ENCODE measurements around the gene RALGPS2.

RALGPS2 gene

DNA sequence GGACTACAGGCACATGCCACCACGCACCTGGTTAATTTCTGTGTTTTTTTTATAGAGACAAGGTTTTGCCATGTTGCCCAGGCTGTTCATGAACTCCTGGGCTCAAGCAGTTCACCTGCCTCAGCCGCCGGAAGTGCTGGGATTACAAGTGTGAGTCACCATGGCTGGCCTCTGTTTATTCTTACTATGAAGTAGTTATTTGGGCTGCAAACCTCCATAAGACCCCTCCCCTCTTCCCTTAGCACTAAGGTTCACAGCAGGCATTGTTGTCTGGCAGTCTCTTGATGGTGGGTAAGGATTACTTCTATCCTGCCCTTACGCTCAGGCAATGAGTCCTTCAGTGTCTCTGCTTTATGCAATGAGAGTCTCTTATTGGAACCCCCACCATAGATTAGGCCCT, 94.1 kb downstream of the RALGPS2 start:
- CTCF ChIA-PET, result no interaction called here
- no peak overlapping the region for H3K27ac ChIP-seq (ENCODE audit: extremely low read depth, low read depth, low read length)
- no peak overlapping the region for H3K4me3 ChIP-seq (ENCODE audit: low read depth, low read length)
- POLR2A ChIA-PET, result no interaction called here
- H3K36me3 ChIP-seq (ENCODE audit: control insufficient read depth in 2 of 2, insufficient read depth in 1 of 2, low read length in 2 of 2), result peaks cover 0 to 4% of the 10 kb centered on the region in 2 experiments; a peak in 1 of 3 replicates
- no peaks in the 10 kb centered on the region for H3K9me3 ChIP-seq (ENCODE audit: control insufficient read depth, insufficient read depth, low read depth, low read length)
- H3K4me1 ChIP-seq (ENCODE audit: control insufficient read depth, insufficient read depth, low read length), result no peaks in the 10 kb centered on the region; the same call in 1 of the 2 replicates
- TF ChIP-seq ZFP69B (tag by site-specific recombination; IDR thresholded peaks at IDR 0.05) (no peak), SETDB1 (IDR thresholded peaks at IDR 0.05; ENCODE audit: insufficient read length, low read length) (peak; percentile 31)

DNA sequence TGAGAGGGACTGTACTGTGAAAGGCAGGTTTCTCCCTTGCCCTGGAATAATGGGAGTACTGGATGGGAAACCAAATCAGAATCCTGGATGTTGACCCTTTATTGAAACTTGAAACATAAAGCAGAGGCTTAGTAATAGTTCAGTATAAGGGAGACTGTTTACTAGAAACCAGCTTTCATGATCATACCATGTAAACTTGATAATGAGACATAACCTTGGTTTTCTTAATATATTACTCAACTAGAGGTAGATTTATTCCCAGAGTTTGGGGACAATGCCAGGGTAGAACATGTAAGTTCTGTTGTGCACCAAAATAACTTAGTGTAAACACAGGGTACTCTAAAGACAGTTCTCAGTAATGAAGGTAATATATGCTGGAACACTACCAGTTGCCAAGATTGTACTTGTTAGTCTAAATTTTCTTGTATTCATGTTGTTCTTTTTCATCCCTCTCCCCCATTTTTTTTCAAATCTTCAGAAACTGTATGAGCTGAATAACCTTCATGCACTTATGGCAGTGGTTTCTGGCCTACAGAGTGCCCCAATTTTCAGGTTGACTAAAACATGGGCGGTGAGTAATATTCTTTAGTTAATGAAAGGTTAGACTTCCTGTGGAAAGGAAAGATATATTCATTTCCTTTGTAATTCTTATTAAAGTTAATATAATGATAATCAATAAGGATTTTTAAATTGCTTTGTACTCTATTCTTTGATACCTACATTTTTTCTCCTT, 96.3 kb downstream of the RALGPS2 start:
- ChIA-PET POLR2A (no interaction called here), CTCF (no interaction called here)
- Histone ChIP-seq H3K4me1 (ENCODE audit: control insufficient read depth, insufficient read depth, low read length) (no peaks in the 10 kb centered on the region; the same call in 1 of the 2 replicates), H3K27ac (ENCODE audit: extremely low read depth, low read depth, low read length) (no peak overlapping the region), H3K36me3 (ENCODE audit: control insufficient read depth in 2 of 2, insufficient read depth in 1 of 2, low read length in 2 of 2) (peaks cover 0 to 4% of the 10 kb centered on the region in 2 experiments; a peak in 1 of 3 replicates), H3K9me3 (ENCODE audit: control insufficient read depth, insufficient read depth, low read depth, low read length) (no peaks in the 10 kb centered on the region), H3K4me3 (ENCODE audit: low read depth, low read length) (no peak overlapping the region)
- TF ChIP-seq ZNF19 (tag by site-specific recombination; IDR thresholded peaks at IDR 0.05; ENCODE audit: low read depth) (no peak), ZNF837 (tag by site-specific recombination; IDR thresholded peaks at IDR 0.05) (no peak), ZXDB (tag by site-specific recombination; IDR thresholded peaks at IDR 0.05) (no peak), EGR2 (tag by site-specific recombination; IDR thresholded peaks at IDR 0.05; ENCODE audit: low read depth) (no peak), PRDM1 (tag by site-specific recombination; IDR thresholded peaks at IDR 0.05) (no peak), KLF8 (tag by site-specific recombination; IDR thresholded peaks at IDR 0.05) (no peak), ZNF274 (IDR thresholded peaks at IDR 0.05; ENCODE audit: low read length) (no peak), ZNF274 (tag by site-specific recombination; IDR thresholded peaks at IDR 0.05; ENCODE audit: borderline replicate concordance) (no peak), ZFP41 (tag by site-specific recombination; IDR thresholded peaks at IDR 0.05; ENCODE audit: borderline replicate concordance) (no peak)

DNA sequence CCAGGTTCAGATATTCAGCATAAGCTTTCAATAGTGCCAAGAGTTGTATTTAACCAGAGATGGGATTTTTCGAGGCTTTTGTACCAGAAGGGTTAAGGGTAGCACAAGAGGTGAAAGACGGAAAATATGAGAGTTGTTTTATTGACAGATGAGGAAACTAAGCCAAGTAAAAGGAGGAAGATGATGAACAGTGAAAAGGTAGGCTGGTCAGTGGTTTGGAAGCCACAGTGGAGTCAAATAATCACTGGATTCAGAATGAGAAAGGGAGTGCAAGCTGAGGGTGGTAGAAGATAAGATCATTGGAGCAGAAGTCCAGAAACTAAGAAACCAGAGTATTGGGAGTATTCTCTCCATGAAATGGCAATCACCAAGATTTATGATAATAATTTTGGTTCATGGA, 100.1 kb downstream of the RALGPS2 start:
- ChIA-PET POLR2A (no interaction called here), CTCF (no interaction called here)
- H3K4me1 ChIP-seq (ENCODE audit: control insufficient read depth, insufficient read depth, low read length), result no peaks in the 10 kb centered on the region
- TF ChIP-seq ZNF341 (tag by site-specific recombination; IDR thresholded peaks at IDR 0.05; ENCODE audit: low read depth) (no peak), ZNF23 (tag by site-specific recombination; IDR thresholded peaks at IDR 0.05; ENCODE audit: borderline replicate concordance) (no peak), ZSCAN23 (tag by site-specific recombination; IDR thresholded peaks at IDR 0.05) (no peak), ZNF561 (tag by site-specific recombination; IDR thresholded peaks at IDR 0.05; ENCODE audit: borderline replicate concordance) (no peak), ZNF24 (tag by site-specific recombination; IDR thresholded peaks at IDR 0.05) (no peak), ZNF169 (tag by site-specific recombination; IDR thresholded peaks at IDR 0.05) (no peak)
- TF ChIP-seq, protein P1, sequence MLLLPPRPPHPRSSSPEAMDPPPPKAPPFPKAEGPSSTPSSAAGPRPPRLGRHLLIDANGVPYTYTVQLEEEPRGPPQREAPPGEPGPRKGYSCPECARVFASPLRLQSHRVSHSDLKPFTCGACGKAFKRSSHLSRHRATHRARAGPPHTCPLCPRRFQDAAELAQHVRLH (tag by site-specific recombination; IDR thresholded peaks at IDR 0.05), result no peak
- TF ChIP-seq, protein P2, sequence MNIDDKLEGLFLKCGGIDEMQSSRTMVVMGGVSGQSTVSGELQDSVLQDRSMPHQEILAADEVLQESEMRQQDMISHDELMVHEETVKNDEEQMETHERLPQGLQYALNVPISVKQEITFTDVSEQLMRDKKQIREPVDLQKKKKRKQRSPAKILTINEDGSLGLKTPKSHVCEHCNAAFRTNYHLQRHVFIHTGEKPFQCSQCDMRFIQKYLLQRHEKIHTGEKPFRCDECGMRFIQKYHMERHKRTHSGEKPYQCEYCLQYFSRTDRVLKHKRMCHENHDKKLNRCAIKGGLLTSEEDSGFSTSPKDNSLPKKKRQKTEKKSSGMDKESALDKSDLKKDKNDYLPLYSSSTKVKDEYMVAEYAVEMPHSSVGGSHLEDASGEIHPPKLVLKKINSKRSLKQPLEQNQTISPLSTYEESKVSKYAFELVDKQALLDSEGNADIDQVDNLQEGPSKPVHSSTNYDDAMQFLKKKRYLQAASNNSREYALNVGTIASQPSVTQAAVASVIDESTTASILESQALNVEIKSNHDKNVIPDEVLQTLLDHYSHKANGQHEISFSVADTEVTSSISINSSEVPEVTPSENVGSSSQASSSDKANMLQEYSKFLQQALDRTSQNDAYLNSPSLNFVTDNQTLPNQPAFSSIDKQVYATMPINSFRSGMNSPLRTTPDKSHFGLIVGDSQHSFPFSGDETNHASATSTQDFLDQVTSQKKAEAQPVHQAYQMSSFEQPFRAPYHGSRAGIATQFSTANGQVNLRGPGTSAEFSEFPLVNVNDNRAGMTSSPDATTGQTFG (tag by site-specific recombination; IDR thresholded peaks at IDR 0.05; ENCODE audit: borderline replicate concordance), result no peak
- H3K9me3 ChIP-seq (ENCODE audit: control insufficient read depth, insufficient read depth, low read depth, low read length), result no peaks in the 10 kb centered on the region
- peaks cover 0 to 4% of the 10 kb centered on the region in 2 experiments; a peak in 1 of 3 replicates for H3K36me3 ChIP-seq (ENCODE audit: control insufficient read depth in 2 of 2, insufficient read depth in 1 of 2, low read length in 2 of 2)
- H3K27ac ChIP-seq (ENCODE audit: extremely low read depth, low read depth, low read length), result no peak overlapping the region
- H3K4me3 ChIP-seq (ENCODE audit: low read depth, low read length), result no peak overlapping the region

All from HEK293 (cell line).